Activated T-cell treated with anti-CD3 and anti-CD28 coated beads, Interleukin-2, amount 50 U/mL, for 24 hours (primary cell): ENCODE data around the gene TBX10.
"Not testable (repeated sequence)": the region's sequence is repeated elsewhere in the genome, so short reads cannot be mapped to it uniquely, and the experiment has no call there.

ENCODE experiments used
- DNase-seq: peaks from one replicate; pipeline ENCODE4 v3.0.0-alpha.2; 2020
- H3K27ac Mint-ChIP-seq: 2 replicates; pipeline ENCODE4 v1.8.0; 2020; ENCODE audit warnings: mild to moderate bottlenecking, mixed read lengths
- H3K27me3 Mint-ChIP-seq: 2 replicates; pipeline ENCODE4 v1.8.0; 2020; ENCODE audit warnings: mixed read lengths
- H3K36me3 Mint-ChIP-seq: 2 replicates; pipeline ENCODE4 v1.8.0; 2020; ENCODE audit warnings: low read depth, mixed read lengths
- H3K4me1 Mint-ChIP-seq: 2 replicates; pipeline ENCODE4 v1.8.0; 2020; ENCODE audit warnings: low read depth, mixed read lengths
- H3K4me3 Mint-ChIP-seq: 2 replicates; pipeline ENCODE4 v1.8.0; 2020; ENCODE audit warnings: mild to moderate bottlenecking, moderate library complexity, mixed read lengths
- H3K9me3 Mint-ChIP-seq: 2 replicates; pipeline ENCODE4 v1.8.0; 2020; ENCODE audit warnings: mixed read lengths

The TBX10 gene

DNA sequence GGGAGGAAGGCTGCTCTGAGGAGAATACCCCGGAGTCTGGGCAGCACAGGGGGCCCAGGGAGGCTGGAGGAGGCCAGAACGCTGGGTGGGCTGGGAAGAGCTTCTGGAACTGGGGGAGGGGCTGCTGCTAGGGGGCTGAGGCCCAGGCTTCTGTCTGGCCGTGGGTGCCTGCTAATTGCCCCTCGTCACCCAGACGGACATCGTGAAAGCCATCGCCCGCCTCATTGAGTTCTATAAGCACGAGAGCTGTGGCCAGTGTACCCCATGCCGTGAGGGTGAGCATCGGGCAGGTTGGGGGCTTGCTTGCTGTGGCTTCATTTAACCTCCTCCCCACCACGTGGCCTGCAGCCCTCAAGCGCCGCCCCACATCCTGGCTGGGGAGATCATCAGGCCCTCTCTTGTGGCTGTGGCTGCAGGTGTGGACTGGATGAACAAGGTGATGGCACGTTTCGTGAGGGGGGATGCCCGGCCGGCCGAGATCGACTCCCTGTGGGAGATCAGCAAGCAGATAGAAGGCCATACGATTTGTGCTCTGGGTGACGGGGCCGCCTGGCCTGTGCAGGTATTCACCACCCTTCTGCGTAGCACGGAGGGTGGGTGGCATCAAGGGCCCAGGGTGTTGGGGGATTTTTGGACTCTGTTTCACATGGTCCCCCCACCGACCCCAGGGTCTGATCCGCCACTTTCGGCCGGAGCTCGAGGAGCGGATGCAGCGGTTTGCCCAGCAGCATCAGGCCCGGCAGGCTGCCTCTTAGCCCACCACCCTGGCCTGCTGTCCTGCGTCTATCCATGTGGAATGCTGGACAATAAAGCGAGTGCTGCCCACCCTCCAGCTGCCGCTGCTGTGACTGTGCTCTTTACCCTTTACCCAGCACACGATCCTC lies 27.6 kb downstream of the TBX10 start:
- no peaks in the 10 kb centered on the region for H3K9me3 Mint-ChIP-seq

DNA sequence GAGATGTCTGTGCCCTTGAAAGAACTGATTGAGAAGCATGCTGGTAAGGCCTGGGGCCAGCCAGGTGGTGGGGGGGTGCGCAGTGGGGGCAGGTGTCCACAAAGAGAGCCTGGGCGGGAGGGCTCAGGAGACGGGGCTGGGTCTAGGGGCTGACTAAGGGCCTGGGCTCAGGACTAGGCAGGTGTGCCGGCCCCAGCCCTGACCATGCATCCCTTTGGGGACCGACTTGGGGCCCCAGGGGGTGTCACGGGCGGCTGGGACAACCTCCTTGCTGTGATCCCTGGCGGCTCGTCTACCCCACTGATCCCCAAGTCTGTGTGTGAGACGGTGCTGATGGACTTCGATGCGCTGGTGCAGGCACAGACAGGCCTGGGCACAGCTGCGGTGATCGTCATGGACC lies 28.4 kb downstream of the TBX10 start:
- H3K36me3 Mint-ChIP-seq = peaks cover 68% of the 10 kb centered on the region
- no peaks in the 10 kb centered on the region for H3K9me3 Mint-ChIP-seq
- DNase-seq = no peak
- no peak overlapping the region for H3K27ac Mint-ChIP-seq
- no peaks in the 10 kb centered on the region for H3K27me3 Mint-ChIP-seq
- H3K4me3 Mint-ChIP-seq = no peak overlapping the region
- peaks cover 59% of the 10 kb centered on the region for H3K4me1 Mint-ChIP-seq

More for the DNA sequence above, 27.6 kb downstream of the TBX10 start:
- Mint-ChIP-seq H3K4me3 (no peak overlapping the region), H3K4me1 (peaks cover 55% of the 10 kb centered on the region), H3K27me3 (no peaks in the 10 kb centered on the region), H3K27ac (peak overlapping the region; percentile 97), H3K36me3 (peaks cover 68% of the 10 kb centered on the region)
- DNase-seq = no peak

DNA sequence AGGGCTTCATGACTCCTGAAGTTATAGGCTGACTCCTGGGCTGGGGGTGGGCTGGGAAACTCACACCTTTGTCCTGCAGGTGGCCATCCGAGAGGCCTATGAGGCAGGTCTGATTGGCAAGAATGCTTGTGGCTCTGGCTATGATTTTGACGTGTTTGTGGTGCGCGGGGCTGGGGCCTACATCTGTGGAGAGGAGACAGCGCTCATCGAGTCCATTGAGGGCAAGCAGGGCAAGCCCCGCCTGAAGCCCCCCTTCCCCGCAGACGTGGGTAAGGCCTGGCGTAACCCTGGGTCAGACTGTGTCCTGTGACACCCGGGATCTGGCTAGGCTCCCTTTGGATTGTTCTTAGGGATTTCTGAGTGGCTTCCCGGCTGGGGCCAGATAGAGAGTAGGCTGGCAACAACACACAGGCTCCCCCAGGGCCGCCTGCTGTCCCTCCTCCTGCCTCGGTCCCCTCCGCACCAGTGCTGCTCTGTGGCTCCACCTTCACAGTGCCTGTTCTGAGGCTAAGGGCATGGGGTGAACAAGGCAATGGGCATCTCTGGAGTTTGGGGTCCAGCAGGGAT lies 29.2 kb downstream of the TBX10 start:
- H3K4me1 Mint-ChIP-seq = peaks cover 60% of the 10 kb centered on the region
- no peaks in the 10 kb centered on the region for H3K27me3 Mint-ChIP-seq
- peaks cover 68% of the 10 kb centered on the region for H3K36me3 Mint-ChIP-seq
- H3K4me3 Mint-ChIP-seq = no peak overlapping the region
- no peak for DNase-seq
- peak overlapping the region; percentile 50 for H3K27ac Mint-ChIP-seq
- H3K9me3 Mint-ChIP-seq = no peaks in the 10 kb centered on the region

DNA sequence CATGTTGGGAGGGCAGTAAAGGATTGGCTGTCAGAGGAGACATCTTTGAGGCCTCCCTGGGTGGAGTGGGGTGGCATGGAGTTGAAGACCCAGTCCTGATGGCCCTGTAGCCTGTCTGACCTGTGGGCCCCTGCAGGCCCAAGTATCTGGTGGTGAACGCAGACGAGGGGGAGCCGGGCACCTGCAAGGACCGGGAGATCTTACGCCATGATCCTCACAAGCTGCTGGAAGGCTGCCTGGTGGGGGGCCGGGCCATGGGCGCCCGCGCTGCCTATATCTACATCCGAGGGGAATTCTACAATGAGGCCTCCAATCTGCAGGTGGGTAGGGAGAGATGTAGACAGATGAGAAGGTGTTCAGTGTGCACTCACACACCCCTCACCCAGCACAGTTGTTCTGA lies 30.2 kb downstream of the TBX10 start:
- Mint-ChIP-seq H3K36me3 (peaks cover 68% of the 10 kb centered on the region), H3K27ac (peak overlapping the region; percentile 36), H3K27me3 (no peaks in the 10 kb centered on the region), H3K4me3 (no peak overlapping the region), H3K9me3 (no peaks in the 10 kb centered on the region), H3K4me1 (peaks cover 50% of the 10 kb centered on the region)
- no peak for DNase-seq

DNA sequence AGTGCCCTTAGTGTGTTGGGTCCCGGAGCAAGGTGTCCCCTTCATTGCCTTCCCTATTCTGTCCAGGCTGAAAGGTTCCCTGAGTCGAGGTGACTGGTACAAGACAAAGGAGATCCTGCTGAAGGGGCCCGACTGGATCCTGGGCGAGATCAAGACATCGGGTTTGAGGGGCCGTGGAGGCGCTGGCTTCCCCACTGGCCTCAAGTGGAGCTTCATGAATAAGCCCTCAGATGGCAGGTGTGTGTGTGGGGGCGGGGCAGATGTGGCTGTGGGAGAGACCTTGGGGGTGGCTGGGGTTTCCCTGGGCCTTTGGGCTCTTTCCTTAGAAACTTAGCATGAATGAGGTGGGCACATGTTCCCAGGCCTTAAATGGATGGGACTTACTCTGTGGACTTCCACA lies 31.1 kb downstream of the TBX10 start:
- DNase-seq = no peak
- H3K27me3 Mint-ChIP-seq = no peaks in the 10 kb centered on the region
- H3K4me1 Mint-ChIP-seq = peaks cover 41% of the 10 kb centered on the region
- peak overlapping the region; percentile 90 for H3K4me3 Mint-ChIP-seq
- H3K27ac Mint-ChIP-seq = peak overlapping the region; percentile 95
- H3K9me3 Mint-ChIP-seq = no peaks in the 10 kb centered on the region
- peaks cover 64% of the 10 kb centered on the region for H3K36me3 Mint-ChIP-seq

DNA sequence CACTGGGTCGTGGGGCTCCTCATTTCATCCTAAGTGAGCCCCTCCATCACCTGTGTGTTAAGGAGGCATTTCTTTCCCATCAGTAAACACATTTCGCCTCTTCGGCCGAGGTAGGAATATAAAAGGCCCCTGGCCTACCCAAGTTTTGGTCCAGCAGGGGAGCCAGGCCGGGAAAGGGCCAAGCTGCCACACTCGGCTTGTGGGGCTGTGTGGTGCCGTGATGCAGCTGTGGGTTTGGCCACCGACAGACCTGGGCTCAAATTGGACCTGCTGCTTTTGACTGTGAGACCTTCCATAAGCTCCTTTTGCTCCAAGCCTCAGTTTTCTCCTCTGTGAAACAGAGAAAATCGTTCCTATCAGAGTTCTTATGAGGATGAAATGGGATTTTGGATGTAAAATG lies 32.1 kb downstream of the TBX10 start:
- Mint-ChIP-seq H3K27ac (peak overlapping the region; percentile 95), H3K4me1 (peaks cover 33% of the 10 kb centered on the region), H3K36me3 (peaks cover 54% of the 10 kb centered on the region), H3K27me3 (peaks cover 7% of the 10 kb centered on the region), H3K4me3 (peak overlapping the region; percentile 90), H3K9me3 (no peaks in the 10 kb centered on the region)
- no peak for DNase-seq

DNA sequence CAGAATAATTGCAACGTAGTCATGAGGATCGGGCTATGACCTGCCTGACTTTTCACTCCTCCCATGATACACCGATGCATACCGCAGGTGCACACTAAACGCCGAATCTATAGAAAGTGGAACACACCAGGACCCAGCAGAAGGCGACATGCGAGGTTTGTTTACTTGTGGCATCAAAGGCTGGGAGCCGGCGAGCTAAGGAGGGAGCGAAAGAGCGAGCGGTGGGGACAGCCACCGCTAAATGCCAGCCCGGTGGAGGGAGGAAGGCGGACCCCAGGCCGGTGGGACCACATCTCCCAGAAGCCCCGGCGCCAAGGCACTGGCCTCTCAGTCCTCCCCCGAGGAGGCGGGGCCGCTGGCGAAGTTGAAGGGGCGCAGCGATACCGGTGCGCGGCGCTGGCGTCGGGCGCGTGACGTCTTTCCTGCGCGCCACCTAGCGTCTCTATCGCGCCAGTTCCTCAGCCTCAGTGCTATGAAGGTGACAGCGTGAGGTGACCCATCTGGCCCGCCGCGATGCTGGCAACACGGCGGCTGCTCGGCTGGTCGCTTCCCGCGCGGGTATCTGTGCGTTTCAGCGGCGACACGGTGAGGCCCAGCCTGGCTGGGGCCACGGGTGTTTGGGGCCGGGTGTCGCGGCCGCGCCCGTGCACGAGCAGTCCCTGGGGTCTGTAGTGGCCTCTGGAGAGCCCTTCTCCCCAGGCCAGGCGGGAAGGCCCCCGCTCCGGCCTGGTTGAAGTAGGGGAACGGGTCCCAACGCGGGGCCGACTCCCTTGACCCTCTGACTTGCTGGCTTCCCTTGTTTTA lies 32.9 kb downstream of the TBX10 start, which contains the start of gene NDUFV1:
NDUFV1 (plus strand) TSS at position 445 of the 804 bp plus-strand sequence; CDS start at position 514, 69 bp downstream.
- Mint-ChIP-seq H3K27ac (peak within 1 kb of the TSS; percentile 95), H3K36me3 (peaks cover 46% of the 10 kb centered on the region), H3K4me3 (peak within 1 kb of the TSS; percentile 90), H3K27me3 (peaks cover 7% of the 10 kb centered on the region), H3K4me1 (peaks cover 30% of the 10 kb centered on the region), H3K9me3 (no peaks in the 10 kb centered on the region)
- DNase-seq = peak; percentile 97

DNA sequence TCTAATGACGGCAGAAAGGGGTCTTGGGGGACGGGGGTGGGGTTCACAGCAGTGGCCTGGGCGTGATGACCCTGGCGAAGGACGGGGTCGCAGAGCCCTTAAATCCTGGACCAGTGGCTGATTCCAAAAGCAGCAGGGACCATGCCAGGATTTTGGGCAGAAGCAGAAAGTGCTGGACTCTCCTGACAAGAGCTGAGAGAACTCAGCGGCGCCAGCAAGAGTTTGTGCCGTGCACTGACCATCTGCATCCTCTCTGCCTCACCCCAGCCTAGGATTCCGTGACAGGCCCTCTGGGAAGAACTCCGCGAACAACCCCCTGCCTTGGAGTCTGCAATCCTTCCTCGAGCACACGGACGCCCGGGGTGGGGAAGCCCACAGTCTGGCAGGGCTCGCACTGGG lies 33.5 kb downstream of the TBX10 start:
- Mint-ChIP-seq H3K4me3 (peak overlapping the region; percentile 90), H3K9me3 (no peaks in the 10 kb centered on the region), H3K27me3 (peaks cover 10% of the 10 kb centered on the region), H3K36me3 (peaks cover 40% of the 10 kb centered on the region), H3K4me1 (peaks cover 30% of the 10 kb centered on the region), H3K27ac (peak overlapping the region; percentile 95)
- DNase-seq = no peak

DNA sequence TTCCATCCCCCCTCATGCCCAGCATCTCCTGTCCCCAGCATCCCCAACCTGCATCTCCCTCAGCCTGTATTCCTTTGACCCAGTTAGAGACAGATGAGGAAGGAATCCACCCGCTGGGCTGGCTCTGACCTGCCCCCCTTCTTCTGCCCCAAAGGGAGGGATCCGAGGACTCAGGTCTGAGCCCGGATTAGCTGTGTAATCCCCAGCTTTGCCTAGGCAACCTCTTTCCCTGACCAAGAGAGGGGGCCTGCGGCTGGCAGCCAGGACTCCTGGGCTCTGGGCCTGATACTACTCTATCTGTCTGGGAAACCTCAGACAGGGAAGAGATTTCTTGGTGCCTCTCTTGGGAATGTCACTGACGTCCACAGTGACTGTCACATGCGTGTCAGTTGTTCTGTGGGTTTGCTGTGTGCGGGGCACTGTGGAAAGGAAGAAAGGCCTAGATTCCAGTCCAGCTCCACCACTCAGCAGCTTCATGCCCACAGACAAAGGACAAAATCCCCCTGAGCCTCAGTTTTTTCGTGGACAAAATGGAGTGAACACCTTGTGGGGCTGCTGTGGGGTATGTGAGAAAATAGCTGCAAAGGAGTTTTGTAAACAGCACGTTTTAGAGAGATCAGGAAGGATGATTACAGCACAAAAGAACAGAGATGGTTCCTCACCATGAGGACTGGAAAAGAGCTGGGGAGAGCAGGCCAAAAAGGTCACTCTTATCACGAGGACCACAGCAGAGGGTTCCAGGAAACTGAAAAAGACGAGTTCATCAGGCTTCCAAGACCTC lies 34.1 kb downstream of the TBX10 start:
- peak overlapping the region; percentile 28 for H3K27ac Mint-ChIP-seq
- peaks cover 30% of the 10 kb centered on the region for H3K4me1 Mint-ChIP-seq
- no peak for DNase-seq
- peaks cover 33% of the 10 kb centered on the region for H3K36me3 Mint-ChIP-seq
- no peaks in the 10 kb centered on the region for H3K9me3 Mint-ChIP-seq
- H3K4me3 Mint-ChIP-seq = peak overlapping the region; percentile 54
- H3K27me3 Mint-ChIP-seq = peaks cover 16% of the 10 kb centered on the region

DNA sequence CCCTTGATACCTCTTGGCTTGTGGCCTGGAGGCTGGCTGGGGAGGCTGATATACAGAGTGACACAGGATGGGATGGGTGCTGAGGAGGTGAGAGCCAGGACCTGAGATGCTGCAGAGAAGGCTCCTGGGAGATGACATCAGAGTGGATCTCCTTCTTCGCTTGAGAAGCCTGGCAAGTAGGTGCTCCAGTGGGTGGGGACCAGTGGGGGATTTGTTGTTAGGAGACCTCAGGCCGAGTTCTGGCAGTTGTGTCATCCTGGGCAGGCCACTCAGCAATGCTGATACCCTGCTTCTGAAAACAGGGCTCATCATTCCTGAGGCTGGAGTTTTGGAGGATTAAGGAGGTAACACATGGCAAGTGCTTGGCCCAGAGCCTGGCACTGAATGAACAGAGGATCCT lies 34.7 kb downstream of the TBX10 start:
- no peak for DNase-seq
- no peak overlapping the region for H3K27ac Mint-ChIP-seq
- no peak overlapping the region for H3K4me3 Mint-ChIP-seq
- peaks cover 30% of the 10 kb centered on the region for H3K4me1 Mint-ChIP-seq
- no peaks in the 10 kb centered on the region for H3K9me3 Mint-ChIP-seq
- peaks cover 22% of the 10 kb centered on the region for H3K27me3 Mint-ChIP-seq
- H3K36me3 Mint-ChIP-seq = peaks cover 28% of the 10 kb centered on the region

DNA sequence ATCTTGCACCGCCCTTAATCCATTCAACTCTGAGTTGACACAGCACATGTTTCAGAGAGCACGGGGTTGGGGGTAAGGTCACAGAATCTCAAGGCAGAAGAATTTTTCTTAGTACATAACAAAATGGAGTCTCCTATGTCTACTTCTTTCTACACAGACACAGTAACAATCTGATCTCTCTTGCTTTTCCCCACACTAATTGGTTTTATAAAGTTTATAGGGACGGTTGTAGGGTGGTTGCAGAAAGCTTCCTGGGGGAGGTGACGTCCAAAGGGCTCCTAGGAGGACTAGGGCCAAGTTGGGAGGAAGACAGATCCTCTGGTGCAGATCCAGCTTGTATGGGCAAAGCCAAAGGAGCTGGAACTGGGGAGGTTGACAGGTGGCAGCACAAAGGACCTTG lies 35.4 kb downstream of the TBX10 start:
- H3K4me3 Mint-ChIP-seq, DNase-seq, H3K27ac Mint-ChIP-seq, H3K9me3 Mint-ChIP-seq: not testable (repeated sequence)
- peaks cover 21% of the 10 kb centered on the region for H3K36me3 Mint-ChIP-seq
- H3K27me3 Mint-ChIP-seq = peaks cover 27% of the 10 kb centered on the region
- peaks cover 27% of the 10 kb centered on the region for H3K4me1 Mint-ChIP-seq

DNA sequence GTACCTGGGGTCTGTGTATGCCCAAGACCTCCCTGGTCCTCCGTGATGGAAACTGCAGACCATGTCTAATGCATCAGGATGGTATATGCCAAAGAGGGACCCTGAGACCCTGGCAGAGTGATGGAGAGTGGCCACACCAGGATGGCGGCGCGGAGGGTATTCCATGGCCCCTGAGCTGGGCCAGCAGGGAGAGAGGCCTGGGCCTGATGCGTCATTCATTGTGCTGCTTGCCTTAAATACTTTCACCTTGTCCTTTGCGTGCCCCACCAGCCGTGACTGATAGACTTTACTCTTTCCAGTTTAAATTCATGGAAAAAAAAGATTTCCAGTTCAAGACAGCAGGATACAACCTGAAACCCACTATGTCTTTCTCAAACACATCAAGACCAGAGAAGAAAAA lies 38.5 kb downstream of the TBX10 start:
- H3K36me3 Mint-ChIP-seq = no peaks in the 10 kb centered on the region
- H3K9me3 Mint-ChIP-seq = no peaks in the 10 kb centered on the region
- DNase-seq = no peak
- H3K4me1 Mint-ChIP-seq = peaks cover 4% of the 10 kb centered on the region
- H3K4me3 Mint-ChIP-seq = no peak overlapping the region
- H3K27ac Mint-ChIP-seq = no peak overlapping the region
- peaks cover 27% of the 10 kb centered on the region for H3K27me3 Mint-ChIP-seq

DNA sequence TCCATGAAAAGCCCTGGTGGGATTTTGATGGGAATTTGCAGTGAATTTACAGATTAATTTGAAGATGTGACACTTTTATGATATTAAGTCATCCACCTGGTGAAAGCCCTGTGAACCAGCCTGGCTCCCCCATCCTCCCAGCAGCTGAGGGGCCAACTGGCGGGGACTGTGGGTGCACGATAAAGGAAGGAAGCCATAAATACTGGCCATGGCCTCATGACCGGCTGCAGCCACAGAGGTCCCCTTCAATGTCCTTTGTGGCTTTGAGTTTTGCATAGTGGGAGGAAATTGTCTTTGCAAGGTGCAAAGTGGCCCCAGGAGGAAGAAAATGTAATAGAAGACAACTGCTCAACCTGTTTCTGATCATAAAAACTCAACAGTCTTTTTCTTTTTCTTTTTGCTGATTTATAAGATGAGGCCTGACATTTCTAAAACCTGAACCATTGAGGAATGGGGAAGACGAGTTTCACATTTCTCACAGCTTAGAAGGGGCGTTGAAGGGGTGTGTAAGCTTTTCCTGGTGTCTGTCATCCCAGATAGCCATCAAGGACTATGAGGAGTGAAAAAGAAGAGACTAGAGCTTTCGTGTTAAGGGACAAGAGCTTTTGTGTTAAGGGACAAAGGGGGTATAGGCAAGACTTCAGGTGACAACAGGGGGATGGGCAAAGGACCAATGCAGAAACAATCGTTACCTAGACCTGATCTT lies 39.1 kb downstream of the TBX10 start:
- Mint-ChIP-seq H3K9me3 (no peaks in the 10 kb centered on the region), H3K4me3 (no peak overlapping the region), H3K27me3 (peaks cover 27% of the 10 kb centered on the region), H3K36me3 (no peaks in the 10 kb centered on the region), H3K4me1 (peaks cover under 1% of the 10 kb centered on the region), H3K27ac (no peak overlapping the region)
- no peak for DNase-seq
